CD4-positive, CD25-positive, alpha-beta regulatory T cell (primary cell): ENCODE data around the gene MTG2. TPM values are rescaled to one million over a fixed set of nuclear protein-coding genes. Genes with fewer than 3 reads are reported as not detected.

Source experiments
- ATAC-seq, 2 donors: fragments of 150-1000 bp; cut with Tn5 transposase; one replicate each; pipeline ENCODE4 v1.10.0; 2021; ENCODE audit warnings: low read depth in 2 of 2, moderate number of reproducible peaks in 2 of 2, moderate library complexity in 1 of 2
- DNase-seq, 3 donors: peaks; one replicate each; pipeline versions ENCODE4 v3.0.0 to v3.0.0-alpha.2; 2012 to 2022; ENCODE audit warnings: mixed read lengths in 1 of 3
- H3K27ac ChIP-seq: one replicate; pipeline ENCODE4 v1.7.0; 2013; ENCODE audit warnings: mild to moderate bottlenecking, low read length; ENCODE audit not compliant: insufficient read depth, poor library complexity, severe bottlenecking
- H3K27me3 ChIP-seq: one replicate; pipeline ENCODE4 v1.7.0; 2013; ENCODE audit warnings: low read length; ENCODE audit not compliant: control insufficient read depth, insufficient read depth
- H3K36me3 ChIP-seq: one replicate; pipeline ENCODE4 v1.7.0; 2013; ENCODE audit warnings: mild to moderate bottlenecking, low read length, moderate library complexity; ENCODE audit not compliant: control insufficient read depth, insufficient read depth
- H3K4me1 ChIP-seq: 2 replicates; pipeline ENCODE4 v1.7.0; 2013; ENCODE audit warnings: mild to moderate bottlenecking, low read length; ENCODE audit not compliant: insufficient read depth, control insufficient read depth, poor library complexity, severe bottlenecking
- H3K4me3 ChIP-seq: one replicate; pipeline ENCODE4 v1.7.0; 2013; ENCODE audit warnings: low read depth, mild to moderate bottlenecking, low read length, moderate library complexity
- H3K9me3 ChIP-seq, 2 experiments: 1 replicate in 1 of 2; 2 replicates in 1 of 2; pipeline ENCODE4 v1.7.0; 2013; ENCODE audit warnings: low read length in 2 of 2, mild to moderate bottlenecking in 1 of 2, moderate library complexity in 1 of 2; ENCODE audit not compliant: control insufficient read depth in 2 of 2
- H3K27ac Mint-ChIP-seq, 3 donors: one replicate each; pipeline ENCODE4 v1.8.0; 2020 to 2022; ENCODE audit warnings: mild to moderate bottlenecking in 3 of 3, mixed read lengths in 3 of 3, moderate library complexity in 2 of 3
- H3K27me3 Mint-ChIP-seq: one replicate; pipeline ENCODE4 v1.8.0; 2022; ENCODE audit warnings: mild to moderate bottlenecking, mixed read lengths
- H3K36me3 Mint-ChIP-seq: one replicate; pipeline ENCODE4 v1.8.0; 2020; ENCODE audit warnings: mixed read lengths
- H3K4me1 Mint-ChIP-seq, 4 donors: one replicate each; pipeline ENCODE4 v1.8.0; 2020 to 2022; ENCODE audit warnings: mixed read lengths in 4 of 4, mild to moderate bottlenecking in 1 of 4
- H3K4me3 Mint-ChIP-seq, 4 donors: one replicate each; pipeline ENCODE4 v1.8.0; 2020 to 2022; ENCODE audit warnings: mild to moderate bottlenecking in 4 of 4, mixed read lengths in 4 of 4, moderate library complexity in 3 of 4
- H3K9me3 Mint-ChIP-seq, 7 donors: one replicate each; pipeline ENCODE4 v1.8.0; 2020 to 2022; ENCODE audit warnings: mixed read lengths in 7 of 7, mild to moderate bottlenecking in 3 of 7, moderate library complexity in 2 of 7
- polyA plus RNA-seq, 4 donors: library from polyadenylated mRNA; unstranded; fragments of 300-500 nt; fragmentation: Illumina TruSeq; gene quantifications; one replicate each; pipeline ENCODE4 v1.2.3, GENCODE V29; 2021
- total RNA-seq: library from RNA; stranded (reverse); gene quantifications from one replicate; pipeline ENCODE4 v1.2.3, GENCODE V29; 2022

The MTG2 gene
- total and polyA plus RNA-seq, 5 donors from 2014 or later, result 17.5 to 23.6 (median 18.9) TPM

DNA sequence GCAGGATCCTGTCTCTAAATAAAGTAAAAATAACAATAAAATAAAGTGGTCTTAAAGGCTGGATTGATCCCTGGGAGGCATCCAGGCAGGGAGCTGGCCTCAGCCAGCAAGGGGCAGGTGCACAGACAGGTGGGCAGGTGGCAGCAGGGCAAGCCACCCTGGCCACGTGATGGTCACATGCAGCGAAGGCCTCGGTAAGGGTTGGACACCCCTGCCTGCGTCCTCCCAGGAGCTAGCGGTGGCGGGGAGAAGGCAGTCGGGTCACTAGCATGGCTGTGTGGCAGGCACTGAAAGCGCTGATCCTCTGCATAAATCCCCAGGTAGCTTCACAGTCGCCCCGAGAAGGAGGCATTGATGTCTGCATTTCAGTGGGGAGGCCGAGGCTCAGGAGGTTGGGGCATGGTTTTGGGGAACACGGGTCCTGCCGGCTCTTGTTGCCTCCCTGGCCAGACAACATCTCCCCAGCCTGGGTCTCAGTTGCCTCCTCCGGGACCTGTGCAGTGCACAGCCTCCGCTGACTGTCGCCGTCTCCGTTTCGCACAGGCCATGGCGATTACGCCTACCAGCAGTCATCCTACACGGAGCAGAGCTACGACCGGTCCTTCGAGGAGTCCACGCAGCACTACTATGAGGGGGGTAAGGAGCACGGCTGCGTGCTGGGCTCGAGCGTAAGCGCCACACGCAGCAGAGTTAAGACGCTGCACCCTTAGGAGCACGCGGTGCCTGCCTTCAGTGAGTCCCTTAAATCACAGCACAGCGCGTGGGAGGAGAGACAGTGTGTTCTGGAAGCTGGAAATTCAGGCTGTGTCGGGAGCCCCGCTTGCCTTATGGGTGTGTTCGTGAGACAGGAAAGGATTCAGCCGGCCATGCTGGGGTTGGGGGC, 17.7 kb upstream of the MTG2 start:
- no peak overlapping the region for H3K4me3 Mint-ChIP-seq
- Histone ChIP-seq H3K4me1 (no peaks in the 10 kb centered on the region), H3K9me3 (no peaks in the 10 kb centered on the region), H3K36me3 (peaks cover 34% of the 10 kb centered on the region), H3K4me3 (no peak overlapping the region), H3K27ac (no peak overlapping the region), H3K27me3 (no peaks in the 10 kb centered on the region)
- H3K4me1 Mint-ChIP-seq, result peaks cover 0 to 3% (median 0%) of the 10 kb centered on the region in 4 donors
- H3K9me3 Mint-ChIP-seq, result no peaks in the 10 kb centered on the region
- ATAC-seq, result no peak
- H3K36me3 Mint-ChIP-seq, result peaks cover 9% of the 10 kb centered on the region
- no peaks in the 10 kb centered on the region for H3K27me3 Mint-ChIP-seq
- no peak overlapping the region for H3K27ac Mint-ChIP-seq
- DNase-seq, result no peak

GRCh38 chr20:62165762-62166399, 16.9 kb upstream of the MTG2 start:
- H3K36me3 Mint-ChIP-seq, result peaks cover 9% of the 10 kb centered on the region
- peaks cover 0 to 3% (median 0%) of the 10 kb centered on the region in 4 donors for H3K4me1 Mint-ChIP-seq
- peak overlapping the region in 1 of 3 donors; percentile 44 for H3K27ac Mint-ChIP-seq
- no peaks in the 10 kb centered on the region for H3K27me3 Mint-ChIP-seq
- Histone ChIP-seq H3K9me3 (no peaks in the 10 kb centered on the region), H3K27ac (no peak overlapping the region), H3K4me1 (no peaks in the 10 kb centered on the region), H3K36me3 (peaks cover 33% of the 10 kb centered on the region), H3K4me3 (no peak overlapping the region), H3K27me3 (no peaks in the 10 kb centered on the region)
- DNase-seq (no peak), ATAC-seq (no peak)
- H3K9me3 Mint-ChIP-seq, result no peaks in the 10 kb centered on the region
- no peak overlapping the region for H3K4me3 Mint-ChIP-seq

DNA sequence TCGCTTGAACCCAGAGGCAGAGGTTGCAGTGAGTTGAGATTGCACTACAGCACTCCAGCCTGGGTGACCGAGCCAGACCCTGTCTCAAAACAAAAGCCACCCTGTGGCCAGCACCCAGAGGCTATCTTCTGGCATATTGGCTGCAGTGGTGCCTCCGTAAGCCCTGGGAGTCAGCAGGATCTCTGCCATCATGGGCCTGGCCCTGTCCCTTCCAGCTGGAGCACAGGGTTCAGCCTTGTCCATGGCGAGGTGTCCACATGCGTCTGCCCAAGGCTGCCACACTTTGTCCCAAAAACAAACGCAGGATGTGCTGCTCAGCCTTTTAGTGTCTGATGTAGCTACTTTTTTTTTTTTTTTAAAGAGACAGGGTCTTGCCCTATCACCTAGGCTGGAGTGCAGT, 15.4 kb upstream of the MTG2 start:
- H3K27me3 ChIP-seq, result no peaks in the 10 kb centered on the region
- no peak overlapping the region for H3K27ac ChIP-seq
- H3K4me1 Mint-ChIP-seq, result peaks cover 0 to 3% (median 0%) of the 10 kb centered on the region in 4 donors
- no peak for DNase-seq
- no peaks in the 10 kb centered on the region for H3K9me3 ChIP-seq
- H3K27me3 Mint-ChIP-seq, result no peaks in the 10 kb centered on the region
- H3K9me3 Mint-ChIP-seq, result no peaks in the 10 kb centered on the region
- peaks cover 9% of the 10 kb centered on the region for H3K36me3 Mint-ChIP-seq
- H3K4me3 Mint-ChIP-seq, result no peak overlapping the region
- no peak overlapping the region for H3K4me3 ChIP-seq
- H3K4me1 ChIP-seq, result no peaks in the 10 kb centered on the region
- ATAC-seq, result no peak
- no peak overlapping the region for H3K27ac Mint-ChIP-seq
- peaks cover 26% of the 10 kb centered on the region for H3K36me3 ChIP-seq

DNA sequence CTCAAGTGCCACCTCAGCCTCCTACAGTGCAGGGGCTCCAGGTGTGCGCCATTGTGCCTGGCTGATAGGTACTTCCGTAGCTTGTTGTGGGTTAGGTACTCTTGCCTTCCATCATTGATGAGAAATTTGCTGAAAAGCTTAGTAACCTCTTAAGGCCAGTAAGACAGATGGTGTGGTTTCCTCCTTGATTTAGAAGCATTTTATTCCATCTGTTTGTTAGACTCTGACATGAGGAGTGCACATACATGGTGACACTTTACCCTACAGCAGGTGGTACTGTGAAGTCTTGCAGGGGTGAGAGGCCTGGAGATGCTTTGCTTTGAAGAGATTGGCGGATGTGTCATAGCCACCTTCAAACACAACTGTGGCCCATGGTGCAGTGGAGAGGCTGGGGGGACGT, 14.8 kb upstream of the MTG2 start:
- Mint-ChIP-seq H3K36me3 (peaks cover 9% of the 10 kb centered on the region), H3K27me3 (no peaks in the 10 kb centered on the region), H3K4me1 (peaks cover 0 to 3% (median 0%) of the 10 kb centered on the region in 4 donors), H3K27ac (no peak overlapping the region), H3K4me3 (no peak overlapping the region), H3K9me3 (no peaks in the 10 kb centered on the region)
- no peaks in the 10 kb centered on the region for H3K9me3 ChIP-seq
- no peaks in the 10 kb centered on the region for H3K27me3 ChIP-seq
- no peak for DNase-seq
- no peak for ATAC-seq
- no peak overlapping the region for H3K4me3 ChIP-seq
- no peaks in the 10 kb centered on the region for H3K4me1 ChIP-seq
- H3K36me3 ChIP-seq, result peaks cover 23% of the 10 kb centered on the region
- no peak overlapping the region for H3K27ac ChIP-seq

- no peak overlapping the region for H3K4me3 Mint-ChIP-seq
- Histone ChIP-seq H3K27me3 (no peaks in the 10 kb centered on the region), H3K27ac (no peak overlapping the region), H3K9me3 (no peaks in the 10 kb centered on the region), H3K4me3 (no peak overlapping the region), H3K4me1 (no peaks in the 10 kb centered on the region), H3K36me3 (peaks cover 23% of the 10 kb centered on the region)
- no peaks in the 10 kb centered on the region for H3K9me3 Mint-ChIP-seq
- H3K27ac Mint-ChIP-seq, result peak overlapping the region in 1 of 3 donors; percentile 77
- ATAC-seq, result no peak
- no peaks in the 10 kb centered on the region for H3K27me3 Mint-ChIP-seq
- peaks cover 11% of the 10 kb centered on the region for H3K36me3 Mint-ChIP-seq
- no peak for DNase-seq
- H3K4me1 Mint-ChIP-seq, result peaks cover 0 to 3% (median 0%) of the 10 kb centered on the region in 4 donors
Observed at GRCh38 chr20:62168890-62169435, 13.9 kb upstream of the MTG2 start.

DNA sequence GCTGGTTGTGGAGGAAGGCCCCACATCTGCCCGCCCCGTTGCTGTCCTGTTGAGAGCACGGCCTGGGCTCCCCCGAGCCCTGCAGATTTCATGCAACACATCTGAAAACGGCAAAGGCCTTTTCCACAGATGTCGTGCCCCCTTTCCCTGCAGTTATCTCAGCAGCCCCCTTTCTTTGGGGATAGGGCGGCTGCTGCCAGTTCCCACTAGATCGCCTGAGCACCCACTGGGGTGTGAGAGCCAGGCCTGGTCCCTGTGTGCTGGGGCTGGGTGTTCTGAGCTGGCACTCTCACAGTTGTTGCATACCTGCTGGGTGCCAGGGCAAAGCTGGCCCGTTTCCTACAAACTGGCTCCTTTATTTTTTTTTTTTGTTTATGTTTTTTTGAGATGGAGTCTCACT, 12.3 kb upstream of the MTG2 start:
- H3K9me3 ChIP-seq, result no peaks in the 10 kb centered on the region
- Mint-ChIP-seq H3K4me1 (peaks cover 0 to 3% (median 0%) of the 10 kb centered on the region in 4 donors), H3K4me3 (no peak overlapping the region), H3K27ac (no peak overlapping the region), H3K9me3 (no peaks in the 10 kb centered on the region), H3K27me3 (no peaks in the 10 kb centered on the region), H3K36me3 (peaks cover 17% of the 10 kb centered on the region)
- H3K27ac ChIP-seq, result no peak overlapping the region
- ATAC-seq (no peak), DNase-seq (no peak)
- H3K36me3 ChIP-seq, result peaks cover 11% of the 10 kb centered on the region
- H3K4me1 ChIP-seq, result no peaks in the 10 kb centered on the region
- no peaks in the 10 kb centered on the region for H3K27me3 ChIP-seq
- H3K4me3 ChIP-seq, result no peak overlapping the region

DNA sequence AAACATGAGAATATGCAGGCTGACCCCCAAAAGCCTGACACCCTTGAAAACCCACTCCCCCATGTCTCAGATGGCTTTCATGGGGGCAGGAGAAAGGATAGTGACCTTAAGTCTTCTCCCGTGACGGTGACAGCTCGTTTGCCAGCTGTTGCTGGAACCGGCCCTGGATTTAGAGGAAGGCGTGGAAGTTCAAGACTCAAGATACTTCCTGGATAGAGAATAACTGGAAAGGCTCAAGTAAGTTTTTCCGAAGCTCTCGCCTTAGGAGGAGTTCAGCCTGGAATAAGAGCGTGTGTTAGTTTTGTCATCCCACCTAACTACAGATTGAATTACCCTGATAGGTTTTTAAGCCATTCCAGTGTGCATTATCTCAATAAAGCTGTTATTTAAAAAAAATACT, 11.6 kb upstream of the MTG2 start:
- no peak for DNase-seq
- H3K27ac ChIP-seq, result no peak overlapping the region
- no peaks in the 10 kb centered on the region for H3K27me3 ChIP-seq
- no peak for ATAC-seq
- Mint-ChIP-seq H3K27ac (no peak overlapping the region), H3K4me3 (no peak overlapping the region), H3K27me3 (no peaks in the 10 kb centered on the region), H3K9me3 (no peaks in the 10 kb centered on the region), H3K36me3 (peaks cover 20% of the 10 kb centered on the region), H3K4me1 (peaks cover 0 to 3% (median 0%) of the 10 kb centered on the region in 4 donors)
- H3K36me3 ChIP-seq, result peaks cover 5% of the 10 kb centered on the region
- H3K4me1 ChIP-seq, result no peaks in the 10 kb centered on the region
- H3K9me3 ChIP-seq, result no peaks in the 10 kb centered on the region
- H3K4me3 ChIP-seq, result no peak overlapping the region
